GM18858 (cell line): ENCODE data around the gene CFD.
"Not testable (repeated sequence)": the region's sequence is repeated elsewhere in the genome, so short reads cannot be mapped to it uniquely, and the experiment has no call there.

Experiments
- ATAC-seq: cut with Tn5 transposase; IDR thresholded peaks from one replicate; pipeline ENCODE4 v1.9.1; 2021; ENCODE audit not compliant: unreplicated experiment

Gene CFD

GRCh38 chr19:825897-826644 lies 33.4 kb upstream of the CFD start:
- ATAC-seq: no peak

GRCh38 chr19:827314-827709 lies 32.2 kb upstream of the CFD start:
- no peak for ATAC-seq

- no peak for ATAC-seq
These were observed 31.6 kb upstream of the CFD start, which contains the start of gene AZU1 for GRCh38 chr19:827710-828321. Gene AZU1, plus strand, starts transcription at chr19:827837. Its CDS starts 10 bp downstream, at chr19:827847.

GRCh38 chr19:829129-829758 lies 30.2 kb upstream of the CFD start:
- ATAC-seq: no peak

- no peak for ATAC-seq
These were observed 27.8 kb upstream of the CFD start for GRCh38 chr19:831407-832369.

- ATAC-seq: no peak
These were observed 25.2 kb upstream of the CFD start for GRCh38 chr19:834216-834615.

- ATAC-seq: no peak
These were observed 24.2 kb upstream of the CFD start for GRCh38 chr19:835210-835810.

- ATAC-seq: no peak
These were observed 18.8 kb upstream of the CFD start, which contains the start of gene PRTN3 for GRCh38 chr19:840519-841206. Gene PRTN3, plus strand, starts transcription at chr19:840999. Its CDS starts 10 bp downstream, at chr19:841009.

- not testable (repeated sequence) for ATAC-seq
These were observed 16.7 kb upstream of the CFD start for GRCh38 chr19:842802-843179.

GRCh38 chr19:843180-843835 lies 16.2 kb upstream of the CFD start:
- no peak for ATAC-seq

GRCh38 chr19:843836-844545 lies 15.5 kb upstream of the CFD start:
- no peak for ATAC-seq

- ATAC-seq: no peak
These were observed 14.9 kb upstream of the CFD start for GRCh38 chr19:844546-844971.

- no peak for ATAC-seq
These were observed 13.6 kb upstream of the CFD start for GRCh38 chr19:845707-846521.

GRCh38 chr19:848386-848921 lies 11.0 kb upstream of the CFD start:
- no peak for ATAC-seq

- not testable (repeated sequence) for ATAC-seq
These were observed 10.3 kb upstream of the CFD start for GRCh38 chr19:849195-849594.

- ATAC-seq: no peak
These were observed 9.1 kb upstream of the CFD start for GRCh38 chr19:850221-850978.

GRCh38 chr19:850979-851335 lies 8.5 kb upstream of the CFD start:
- ATAC-seq: no peak
